OCI-LY3 (cell line): ENCODE measurements around the gene CCM2.

Source experiments
- H2AFZ ChIP-seq: fragments of 200-600, 300-600 bp; shearing (Covaris generic); 2 replicates; pipeline ENCODE4 v1.6.0; 2014; ENCODE audit warnings: antibody characterized with exemption, low read depth, low read length
- H3K27ac ChIP-seq: fragments of 200-600, 300-600 bp; sonication (generic); 2 replicates; pipeline ENCODE4 v1.5.1; 2014; ENCODE audit warnings: mild to moderate bottlenecking, low read length, moderate library complexity, mixed read lengths
- H3K27me3 ChIP-seq: fragments of 200-600, 300-600 bp; sonication (generic); 2 replicates; pipeline ENCODE4 v1.6.1; 2014; ENCODE audit warnings: low read depth, low read length, mixed read lengths
- H3K36me3 ChIP-seq: fragments of 200-600, 300-600 bp; sonication (generic); replicated peaks from 2 replicates; pipeline ENCODE3; 2014; ENCODE audit warnings: low read depth, low read length, mixed read lengths
- H3K4me1 ChIP-seq: fragments of 300-600, 200-600 bp; sonication (generic); 2 replicates; pipeline ENCODE4 v1.6.1; 2014; ENCODE audit warnings: low read length, mixed read lengths
- H3K4me2 ChIP-seq: fragments of 200-600, 300-600 bp; sonication (generic); 2 replicates; pipeline ENCODE4 v1.6.1; 2014; ENCODE audit warnings: low read length, mixed read lengths
- H3K4me3 ChIP-seq: fragments of 300-600, 200-600 bp; sonication (generic); 2 replicates; pipeline ENCODE4 v1.5.1; 2014; ENCODE audit warnings: antibody characterized with exemption, mild to moderate bottlenecking, low read length, moderate library complexity
- H3K79me2 ChIP-seq: fragments of 300-600, 200-600 bp; shearing (Covaris generic); 2 replicates; pipeline ENCODE4 v1.6.1; 2014; ENCODE audit warnings: mild to moderate bottlenecking, low read length, mixed read lengths
- H3K9ac ChIP-seq: fragments of 300-600, 200-600 bp; shearing (Covaris generic); 2 replicates; pipeline ENCODE4 v1.6.0; 2014; ENCODE audit warnings: mild to moderate bottlenecking, low read length, moderate library complexity
- H3K9me3 ChIP-seq: fragments of 200-600, 300-600 bp; shearing (Covaris generic); 2 replicates; pipeline ENCODE4 v1.6.1; 2014; ENCODE audit warnings: low read length, mixed read lengths; ENCODE audit not compliant: insufficient read depth
- H4K20me1 ChIP-seq: fragments of 200-600, 300-600 bp; sonication (generic); 2 replicates; pipeline ENCODE4 v1.6.1; 2016; ENCODE audit warnings: low read length, mixed read lengths; ENCODE audit not compliant: insufficient read depth
- CTCF ChIP-seq: fragments of 200-600, 300-600 bp; sonication (generic); IDR thresholded peaks from 2 replicates; pipeline ENCODE4 v1.5.1; 2014; ENCODE audit warnings: antibody characterized with exemption, low read length, low read depth
- EZH2phosphoT487 ChIP-seq: fragments of 200-600 bp; shearing (Covaris generic); IDR thresholded peaks from 2 replicates; pipeline ENCODE4 v1.6.1; 2018; ENCODE audit warnings: antibody characterized with exemption, mixed run types, low read depth

Gene CCM2

GRCh38 chr7:44982970-44983369, 17.0 kb upstream of the CCM2 start:
- Histone ChIP-seq H3K27ac (peak overlapping the region; percentile 5; the same call in 1 of the 2 replicates), H2AFZ (no peak overlapping the region), H3K4me1 (peaks cover 73% of the 10 kb centered on the region), H3K27me3 (no peaks in the 10 kb centered on the region), H3K4me3 (no peak overlapping the region), H3K36me3 (peaks cover 61% of the 10 kb centered on the region), H4K20me1 (peaks cover 26% of the 10 kb centered on the region), H3K4me2 (no peak overlapping the region), H3K9me3 (no peaks in the 10 kb centered on the region), H3K79me2 (peaks cover 42% of the 10 kb centered on the region), H3K9ac (no peak overlapping the region)
- TF ChIP-seq CTCF (no peak), EZH2phosphoT487 (no peak)

- Histone ChIP-seq H3K4me2 (peak overlapping the region; percentile 92), H3K9ac (no peak overlapping the region), H3K27ac (peak overlapping the region; percentile 64; the same call in 1 of the 2 replicates), H3K27me3 (no peaks in the 10 kb centered on the region), H4K20me1 (peaks cover 26% of the 10 kb centered on the region), H2AFZ (no peak overlapping the region), H3K9me3 (no peaks in the 10 kb centered on the region), H3K4me1 (peaks cover 64% of the 10 kb centered on the region), H3K79me2 (peaks cover 42% of the 10 kb centered on the region), H3K4me3 (peak overlapping the region; percentile 90; the same call in 1 of the 2 replicates), H3K36me3 (peaks cover 54% of the 10 kb centered on the region)
- TF ChIP-seq CTCF, result no peak
- no peak for TF ChIP-seq EZH2phosphoT487
These were observed 16.1 kb upstream of the CCM2 start for GRCh38 chr7:44983742-44984477.

GRCh38 chr7:44984478-44984758, 15.6 kb upstream of the CCM2 start:
- H3K27me3 ChIP-seq, result no peaks in the 10 kb centered on the region
- no peak for TF ChIP-seq EZH2phosphoT487
- no peak for TF ChIP-seq CTCF
- H3K4me2 ChIP-seq, result peak overlapping the region; percentile 92
- peaks cover 42% of the 10 kb centered on the region for H3K79me2 ChIP-seq
- H2AFZ ChIP-seq, result no peak overlapping the region
- peaks cover 54% of the 10 kb centered on the region for H3K36me3 ChIP-seq
- peak overlapping the region; percentile 90 for H3K4me3 ChIP-seq
- no peaks in the 10 kb centered on the region for H3K9me3 ChIP-seq
- peak overlapping the region; percentile 97; the same call in 1 of the 2 replicates for H3K9ac ChIP-seq
- H3K27ac ChIP-seq, result peak overlapping the region; percentile 64
- peaks cover 59% of the 10 kb centered on the region for H3K4me1 ChIP-seq
- peaks cover 26% of the 10 kb centered on the region for H4K20me1 ChIP-seq

- Histone ChIP-seq H3K79me2 (peaks cover 42% of the 10 kb centered on the region), H3K4me1 (peaks cover 51% of the 10 kb centered on the region), H3K27me3 (no peaks in the 10 kb centered on the region), H4K20me1 (peaks cover 26% of the 10 kb centered on the region), H3K9ac (peak overlapping the region; percentile 97), H3K4me3 (peak overlapping the region; percentile 90), H3K9me3 (no peaks in the 10 kb centered on the region), H3K27ac (peak overlapping the region; percentile 64), H3K36me3 (peaks cover 47% of the 10 kb centered on the region), H2AFZ (no peak overlapping the region), H3K4me2 (peak overlapping the region; percentile 92)
- TF ChIP-seq EZH2phosphoT487 (no peak), CTCF (no peak)
These were observed 14.8 kb upstream of the CCM2 start for GRCh38 chr7:44985033-44985695.
